ENCODE data around the gene GCNT2.

- TF ChIP-seq CTCF (IDR thresholded peaks at IDR 0.05) (no peak), POLR2A (IDR thresholded peaks at IDR 0.05) (no peak)
Observed at GRCh38 chr6:10578723-10579122, 57.6 kb downstream of the GCNT2 start.
